GM12878 (cell line): ENCODE measurements around the gene SPDYC.
A peak's percentile ranks its signal among the peaks of the same experiment; 100 is the strongest.

Experiments used
- EP300 ChIP-seq, 2 experiments: fragments of 150-350 bp in 1 of 2; IDR thresholded peaks; 2 replicates each; pipeline ENCODE4 v1.6.1; 2011 to 2012; ENCODE audit warnings: low read depth in 2 of 2, low read length in 2 of 2, borderline replicate concordance in 1 of 2, improper control_type of control experiment in 1 of 2, inconsistent platforms in 1 of 2; ENCODE audit not compliant: control insufficient read depth in 1 of 2
- SIN3A ChIP-seq: IDR thresholded peaks from 2 replicates; pipeline ENCODE4 v1.6.1; 2012; ENCODE audit warnings: low read depth, low read length, improper control_type of control experiment

DNA sequence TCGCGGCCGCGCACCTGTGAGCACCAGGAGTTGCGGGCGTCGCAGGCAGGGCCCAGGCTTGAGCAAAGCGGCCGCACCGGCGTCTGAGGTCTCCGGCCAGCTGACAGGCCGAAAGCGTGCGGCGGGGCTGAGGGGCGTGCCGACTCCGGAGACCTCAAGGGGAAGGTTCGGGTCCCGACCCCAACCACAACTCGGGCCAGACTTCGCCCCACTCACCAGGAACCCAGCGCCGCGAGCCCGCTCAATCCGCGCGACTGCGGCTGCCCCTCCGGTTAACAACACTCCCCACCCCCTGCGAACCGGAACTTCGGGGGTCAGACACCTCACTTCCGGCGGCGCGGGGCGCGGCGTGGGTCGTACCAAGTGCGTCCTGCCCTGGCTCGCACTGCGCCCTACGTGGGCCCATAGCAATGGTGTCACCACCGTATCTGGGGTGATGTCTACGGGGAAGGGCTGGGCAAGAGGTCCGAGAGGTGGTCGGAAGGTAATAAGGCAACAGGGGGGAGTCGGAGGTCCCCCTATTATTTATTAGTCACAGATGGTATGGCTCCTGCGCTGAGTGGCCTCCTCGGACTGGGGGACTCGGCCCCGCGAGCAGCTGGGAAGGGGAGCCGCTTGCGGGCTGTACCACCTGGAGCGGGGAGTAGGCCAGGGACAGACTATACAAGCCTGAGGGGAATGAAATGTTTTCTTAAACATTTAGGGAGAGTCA is 35.6 kb upstream of the SPDYC start, which contains the start of gene SYVN1:
- TF ChIP-seq SIN3A: peak; percentile 73
- no peak for TF ChIP-seq EP300 (IDR thresholded peaks at IDR 0.05; ENCODE audit: borderline replicate concordance in 1 of 2, control insufficient read depth in 1 of 2, low read depth in 2 of 2, low read length in 2 of 2)
